Smooth muscle cell (in vitro differentiated cells): ENCODE data around the gene PIP5K1C. TPM values are rescaled to one million over a fixed set of nuclear protein-coding genes. Genes with fewer than 3 reads are reported as not detected.

ENCODE experiments used
- DNase-seq: peaks from one replicate; lab custom pipeline; 2025; ENCODE audit not compliant: unreplicated experiment; lab: John Stamatoyannopoulos, UW
- H2AFZ ChIP-seq: fragments of 200-600 bp; sonication (generic); 2 replicates; pipeline ENCODE4 v1.6.0; 2016; ENCODE audit warnings: antibody characterized with exemption, low read depth, mild to moderate bottlenecking
- H3F3A ChIP-seq: fragments of 200-600 bp; sonication (generic); 2 replicates; pipeline ENCODE4 v1.6.0; 2017; ENCODE audit warnings: antibody characterized with exemption, low read depth
- H3K27ac ChIP-seq: fragments of 200-600 bp; sonication (generic); 2 replicates; pipeline ENCODE4 v1.5.1; 2016; ENCODE audit warnings: low read depth, mild to moderate bottlenecking
- H3K27me3 ChIP-seq: fragments of 200-600 bp; sonication (generic); 2 replicates; pipeline ENCODE4 v1.6.1; 2016; ENCODE audit warnings: low read depth, mild to moderate bottlenecking
- H3K36me3 ChIP-seq: fragments of 200-600 bp; sonication (generic); 2 replicates; pipeline ENCODE4 v1.5.1; 2016; ENCODE audit warnings: low read depth
- H3K4me1 ChIP-seq: fragments of 200-600 bp; sonication (generic); 2 replicates; pipeline ENCODE4 v1.5.1; 2016; ENCODE audit warnings: low read depth
- H3K4me2 ChIP-seq: fragments of 200-600 bp; sonication (generic); 2 replicates; pipeline ENCODE4 v1.6.0; 2016; ENCODE audit warnings: mild to moderate bottlenecking
- H3K4me3 ChIP-seq: fragments of 200-600 bp; sonication (generic); 2 replicates; pipeline ENCODE4 v1.5.1; 2016; ENCODE audit warnings: mild to moderate bottlenecking
- H3K79me2 ChIP-seq: fragments of 200-600 bp; sonication (generic); 2 replicates; pipeline ENCODE4 v1.6.0; 2016; ENCODE audit warnings: low read depth, mild to moderate bottlenecking
- H3K9ac ChIP-seq: fragments of 200-600 bp; sonication (generic); 2 replicates; pipeline ENCODE4 v1.6.0; 2016; ENCODE audit warnings: low read depth
- H3K9me3 ChIP-seq: fragments of 200-600 bp; sonication (generic); replicated peaks from 2 replicates; pipeline ENCODE4 v1.5.1; 2016; ENCODE audit warnings: low read depth
- H4K20me1 ChIP-seq: fragments of 200-600 bp; sonication (generic); 2 replicates; pipeline ENCODE4 v1.6.0; 2016; ENCODE audit warnings: low read depth
- WGBS: methylation state at CpG from one replicate; pipeline ENCODE4 v1.1.7; 2016; ENCODE audit warnings: low lambda C conversion rate; 5-methylcytosine and 5-hydroxymethylcytosine counted together
- polyA plus RNA-seq: library from polyadenylated mRNA; unstranded; fragments of >200 nt; fragmentation: Nextera tagmentation; extraction: Ambion mirVana; gene quantifications from 2 replicates; pipeline ENCODE4 v1.2.1, GENCODE V29; 2016
- total RNA-seq: library from RNA; depleted of rRNA; stranded (reverse); fragments of >200 nt; gene quantifications from 2 replicates; pipeline ENCODE4 v1.2.3, GENCODE V29; 2014
- TF ChIP-seq, protein P1 (sequence below): fragments of 200-600 bp; sonication (generic); IDR thresholded peaks from 2 replicates; pipeline ENCODE4 v1.5.1; 2017; ENCODE audit warnings: borderline replicate concordance, mild to moderate bottlenecking, antibody characterized with exemption; ENCODE audit not compliant: insufficient read depth, poor library complexity, severe bottlenecking

The PIP5K1C gene
- total and polyA plus RNA-seq, 2 experiments from 2014 or later, result 13.2 to 27.2 TPM

DNA sequence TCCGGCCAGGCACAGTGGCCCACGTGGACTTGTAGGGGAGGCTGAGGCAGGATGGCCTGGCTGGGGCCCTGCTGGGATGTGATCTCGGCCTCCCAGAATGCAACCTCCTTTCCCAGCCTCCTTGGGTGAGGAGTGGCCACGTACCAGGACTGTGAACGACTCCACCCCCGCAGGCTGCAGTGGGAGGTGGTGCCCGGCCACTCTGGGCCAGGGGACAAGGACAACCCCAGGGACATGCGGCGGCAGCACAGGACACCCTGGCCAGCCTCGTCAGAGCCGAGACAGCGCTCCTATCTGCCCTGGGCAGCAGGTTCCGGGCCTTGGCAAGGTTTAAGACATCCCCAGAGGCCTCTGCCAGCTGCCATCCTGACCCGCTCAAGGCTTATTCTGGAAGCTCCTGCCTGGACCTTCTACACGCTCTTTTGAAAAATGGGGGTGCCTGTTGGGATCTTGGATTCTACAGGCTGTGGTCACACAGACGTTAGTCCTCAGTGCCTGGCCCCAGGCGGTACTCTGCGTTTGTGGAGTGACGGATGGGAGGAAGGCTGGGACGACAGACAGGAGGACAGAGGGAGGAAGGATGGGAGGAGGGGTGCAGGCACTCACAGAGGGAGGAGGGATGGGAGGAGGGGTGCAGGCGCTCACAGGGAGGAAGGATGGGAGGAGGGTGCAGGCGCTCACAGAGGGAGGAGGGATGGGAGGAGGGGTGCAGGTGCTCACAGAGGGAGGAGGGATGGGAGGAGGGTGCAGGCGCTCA lies 53.8 kb downstream of the PIP5K1C start:
- Histone ChIP-seq H3K9me3 (no peaks in the 10 kb centered on the region), H3K4me3 (no peak overlapping the region), H3K4me2 (no peak overlapping the region), H3K27ac (no peak overlapping the region), H3K9ac (no peak overlapping the region), H3K36me3 (no peaks in the 10 kb centered on the region), H3K27me3 (no peaks in the 10 kb centered on the region), H4K20me1 (no peaks in the 10 kb centered on the region), H3K79me2 (no peaks in the 10 kb centered on the region), H2AFZ (no peak overlapping the region), H3F3A (no peaks in the 10 kb centered on the region), H3K4me1 (no peaks in the 10 kb centered on the region)
- TF ChIP-seq, protein P1, sequence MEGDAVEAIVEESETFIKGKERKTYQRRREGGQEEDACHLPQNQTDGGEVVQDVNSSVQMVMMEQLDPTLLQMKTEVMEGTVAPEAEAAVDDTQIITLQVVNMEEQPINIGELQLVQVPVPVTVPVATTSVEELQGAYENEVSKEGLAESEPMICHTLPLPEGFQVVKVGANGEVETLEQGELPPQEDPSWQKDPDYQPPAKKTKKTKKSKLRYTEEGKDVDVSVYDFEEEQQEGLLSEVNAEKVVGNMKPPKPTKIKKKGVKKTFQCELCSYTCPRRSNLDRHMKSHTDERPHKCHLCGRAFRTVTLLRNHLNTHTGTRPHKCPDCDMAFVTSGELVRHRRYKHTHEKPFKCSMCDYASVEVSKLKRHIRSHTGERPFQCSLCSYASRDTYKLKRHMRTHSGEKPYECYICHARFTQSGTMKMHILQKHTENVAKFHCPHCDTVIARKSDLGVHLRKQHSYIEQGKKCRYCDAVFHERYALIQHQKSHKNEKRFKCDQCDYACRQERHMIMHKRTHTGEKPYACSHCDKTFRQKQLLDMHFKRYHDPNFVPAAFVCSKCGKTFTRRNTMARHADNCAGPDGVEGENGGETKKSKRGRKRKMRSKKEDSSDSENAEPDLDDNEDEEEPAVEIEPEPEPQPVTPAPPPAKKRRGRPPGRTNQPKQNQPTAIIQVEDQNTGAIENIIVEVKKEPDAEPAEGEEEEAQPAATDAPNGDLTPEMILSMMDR, result no peak
- 94% methylated on average over 18 of the region's 23 CpGs for WGBS
- DNase-seq, result no peak

DNA sequence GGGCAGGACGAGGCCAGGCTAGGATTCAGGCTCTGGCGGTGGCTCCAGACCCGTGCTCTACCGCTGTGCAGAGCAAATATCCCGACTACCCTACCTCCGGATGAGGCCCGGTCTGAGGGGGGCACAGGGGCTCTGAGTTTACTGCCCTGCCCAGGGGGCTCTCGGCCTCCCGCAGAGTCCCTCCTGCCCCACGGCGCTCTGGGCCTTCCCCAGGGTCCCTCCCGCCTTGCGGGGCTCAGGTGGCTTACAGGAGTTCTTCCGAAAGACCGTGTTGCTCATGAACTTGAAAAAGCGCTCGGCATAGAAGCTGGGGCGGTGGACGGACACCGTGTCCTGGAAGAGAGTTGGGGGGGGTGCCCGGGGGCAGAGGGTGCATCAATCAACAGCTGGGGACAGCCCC lies 54.5 kb downstream of the PIP5K1C start:
- Histone ChIP-seq H3K9ac (no peak overlapping the region), H3K36me3 (no peaks in the 10 kb centered on the region), H4K20me1 (no peaks in the 10 kb centered on the region), H3K4me3 (no peak overlapping the region), H3K27me3 (no peaks in the 10 kb centered on the region), H3K9me3 (no peaks in the 10 kb centered on the region), H3K79me2 (no peaks in the 10 kb centered on the region), H3K4me1 (no peaks in the 10 kb centered on the region), H3K27ac (no peak overlapping the region), H3F3A (no peaks in the 10 kb centered on the region), H3K4me2 (no peak overlapping the region), H2AFZ (no peak overlapping the region)
- DNase-seq, result no peak
- TF ChIP-seq, protein P1, result no peak
- WGBS, result 94% methylated on average over 21 of the region's 21 CpGs

DNA sequence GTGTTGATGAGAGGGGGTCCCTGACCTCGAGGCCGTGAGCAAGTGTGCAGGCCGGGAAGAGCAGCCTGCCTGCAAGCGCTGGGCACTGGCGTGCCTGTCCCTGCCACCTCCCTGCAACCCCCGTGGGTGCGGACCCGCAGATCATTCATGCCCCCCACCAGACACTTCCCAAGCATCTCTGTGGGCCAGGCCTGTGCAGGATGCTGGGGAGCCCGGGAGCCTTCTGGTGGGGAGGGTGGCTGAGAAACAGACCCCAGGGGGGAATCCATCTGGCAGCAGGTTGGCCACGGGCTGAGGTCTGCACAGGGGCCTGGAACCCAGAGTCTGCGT lies 55.2 kb downstream of the PIP5K1C start:
- Histone ChIP-seq H3K79me2 (no peaks in the 10 kb centered on the region), H2AFZ (no peak overlapping the region), H3F3A (no peaks in the 10 kb centered on the region), H3K9ac (no peak overlapping the region), H3K27ac (no peak overlapping the region), H3K9me3 (no peaks in the 10 kb centered on the region), H3K4me2 (no peak overlapping the region), H3K36me3 (no peaks in the 10 kb centered on the region), H3K4me3 (no peak overlapping the region), H3K27me3 (no peaks in the 10 kb centered on the region), H3K4me1 (no peaks in the 10 kb centered on the region), H4K20me1 (no peaks in the 10 kb centered on the region)
- no peak for DNase-seq
- 94% methylated on average over 11 of the region's 11 CpGs for WGBS
- TF ChIP-seq, protein P1, result no peak
